ENCODE measurements around the gene SLC35F3. TPM values are rescaled to one million over a fixed set of nuclear protein-coding genes. Genes with fewer than 3 reads are reported as not detected.

The SLC35F3 gene
- polyA plus RNA-seq, 1 donor from 2014 or later = 13.9 TPM

DNA sequence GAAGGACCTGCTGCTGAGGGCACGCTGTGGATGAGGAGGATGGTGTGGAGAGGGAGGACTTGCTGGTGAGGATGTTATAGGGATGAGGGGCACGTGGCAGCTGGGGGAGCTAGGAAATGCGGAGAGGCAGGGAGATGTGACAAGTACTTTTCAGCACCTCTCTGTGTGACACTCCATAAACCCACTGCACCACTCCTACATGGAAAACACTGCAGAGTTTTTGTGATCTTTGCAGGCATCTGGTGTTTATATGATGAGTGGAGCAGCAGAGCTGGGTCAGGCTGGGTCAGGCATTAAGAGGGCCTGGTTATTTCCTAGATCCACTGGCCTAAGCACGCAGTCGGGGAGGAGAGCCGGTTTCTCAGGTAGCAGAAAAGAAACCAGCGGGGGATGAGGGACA, 301.5 kb downstream of the SLC35F3 start:
- Histone ChIP-seq H3K79me2 (replicated peaks; ENCODE audit: insufficient read depth, low read length) (no peaks in the 10 kb centered on the region), H3K36me3 (ENCODE audit: insufficient read depth, low read length) (no peaks in the 10 kb centered on the region), H3K27me3 (ENCODE audit: insufficient read depth, low read depth, low read length) (no peaks in the 10 kb centered on the region), H2AFZ (ENCODE audit: low read depth, low read length) (no peak overlapping the region), H3K9me3 (ENCODE audit: low read length) (no peaks in the 10 kb centered on the region), H3K4me2 (ENCODE audit: low read length) (no peak overlapping the region), H3F3A (ENCODE audit: insufficient read depth, low read length, poor library complexity, severe bottlenecking) (no peaks in the 10 kb centered on the region), H3K9ac (ENCODE audit: low read length) (no peak overlapping the region), H3K27ac (ENCODE audit: low read length) (no peak overlapping the region), H3K4me3 (ENCODE audit: low read length) (no peak overlapping the region), H3K9me2 (ENCODE audit: insufficient read depth, low read length) (no peaks in the 10 kb centered on the region), H4K20me1 (ENCODE audit: insufficient read depth) (no peaks in the 10 kb centered on the region)
- TF ChIP-seq, protein P1, sequence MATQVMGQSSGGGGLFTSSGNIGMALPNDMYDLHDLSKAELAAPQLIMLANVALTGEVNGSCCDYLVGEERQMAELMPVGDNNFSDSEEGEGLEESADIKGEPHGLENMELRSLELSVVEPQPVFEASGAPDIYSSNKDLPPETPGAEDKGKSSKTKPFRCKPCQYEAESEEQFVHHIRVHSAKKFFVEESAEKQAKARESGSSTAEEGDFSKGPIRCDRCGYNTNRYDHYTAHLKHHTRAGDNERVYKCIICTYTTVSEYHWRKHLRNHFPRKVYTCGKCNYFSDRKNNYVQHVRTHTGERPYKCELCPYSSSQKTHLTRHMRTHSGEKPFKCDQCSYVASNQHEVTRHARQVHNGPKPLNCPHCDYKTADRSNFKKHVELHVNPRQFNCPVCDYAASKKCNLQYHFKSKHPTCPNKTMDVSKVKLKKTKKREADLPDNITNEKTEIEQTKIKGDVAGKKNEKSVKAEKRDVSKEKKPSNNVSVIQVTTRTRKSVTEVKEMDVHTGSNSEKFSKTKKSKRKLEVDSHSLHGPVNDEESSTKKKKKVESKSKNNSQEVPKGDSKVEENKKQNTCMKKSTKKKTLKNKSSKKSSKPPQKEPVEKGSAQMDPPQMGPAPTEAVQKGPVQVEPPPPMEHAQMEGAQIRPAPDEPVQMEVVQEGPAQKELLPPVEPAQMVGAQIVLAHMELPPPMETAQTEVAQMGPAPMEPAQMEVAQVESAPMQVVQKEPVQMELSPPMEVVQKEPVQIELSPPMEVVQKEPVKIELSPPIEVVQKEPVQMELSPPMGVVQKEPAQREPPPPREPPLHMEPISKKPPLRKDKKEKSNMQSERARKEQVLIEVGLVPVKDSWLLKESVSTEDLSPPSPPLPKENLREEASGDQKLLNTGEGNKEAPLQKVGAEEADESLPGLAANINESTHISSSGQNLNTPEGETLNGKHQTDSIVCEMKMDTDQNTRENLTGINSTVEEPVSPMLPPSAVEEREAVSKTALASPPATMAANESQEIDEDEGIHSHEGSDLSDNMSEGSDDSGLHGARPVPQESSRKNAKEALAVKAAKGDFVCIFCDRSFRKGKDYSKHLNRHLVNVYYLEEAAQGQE (IDR thresholded peaks at IDR 0.05; ENCODE audit: borderline replicate concordance) = no peak
- no peak for TF ChIP-seq MXI1 (conservative IDR thresholded peaks at IDR 0.05; ENCODE audit: poor library complexity, severe bottlenecking)
- no peak for TF ChIP-seq POLR2AphosphoS5 (IDR thresholded peaks at IDR 0.05)
- no peak for TF ChIP-seq RAD21 (conservative IDR thresholded peaks at IDR 0.05)
- TF ChIP-seq, protein P2, sequence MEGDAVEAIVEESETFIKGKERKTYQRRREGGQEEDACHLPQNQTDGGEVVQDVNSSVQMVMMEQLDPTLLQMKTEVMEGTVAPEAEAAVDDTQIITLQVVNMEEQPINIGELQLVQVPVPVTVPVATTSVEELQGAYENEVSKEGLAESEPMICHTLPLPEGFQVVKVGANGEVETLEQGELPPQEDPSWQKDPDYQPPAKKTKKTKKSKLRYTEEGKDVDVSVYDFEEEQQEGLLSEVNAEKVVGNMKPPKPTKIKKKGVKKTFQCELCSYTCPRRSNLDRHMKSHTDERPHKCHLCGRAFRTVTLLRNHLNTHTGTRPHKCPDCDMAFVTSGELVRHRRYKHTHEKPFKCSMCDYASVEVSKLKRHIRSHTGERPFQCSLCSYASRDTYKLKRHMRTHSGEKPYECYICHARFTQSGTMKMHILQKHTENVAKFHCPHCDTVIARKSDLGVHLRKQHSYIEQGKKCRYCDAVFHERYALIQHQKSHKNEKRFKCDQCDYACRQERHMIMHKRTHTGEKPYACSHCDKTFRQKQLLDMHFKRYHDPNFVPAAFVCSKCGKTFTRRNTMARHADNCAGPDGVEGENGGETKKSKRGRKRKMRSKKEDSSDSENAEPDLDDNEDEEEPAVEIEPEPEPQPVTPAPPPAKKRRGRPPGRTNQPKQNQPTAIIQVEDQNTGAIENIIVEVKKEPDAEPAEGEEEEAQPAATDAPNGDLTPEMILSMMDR (IDR thresholded peaks at IDR 0.05; ENCODE audit: poor library complexity, severe bottlenecking) = no peak
- no peak for TF ChIP-seq SMC3 (conservative IDR thresholded peaks at IDR 0.05; ENCODE audit: poor library complexity)
- no peak for TF ChIP-seq EP300 (conservative IDR thresholded peaks at IDR 0.05; ENCODE audit: poor library complexity, severe bottlenecking)

DNA sequence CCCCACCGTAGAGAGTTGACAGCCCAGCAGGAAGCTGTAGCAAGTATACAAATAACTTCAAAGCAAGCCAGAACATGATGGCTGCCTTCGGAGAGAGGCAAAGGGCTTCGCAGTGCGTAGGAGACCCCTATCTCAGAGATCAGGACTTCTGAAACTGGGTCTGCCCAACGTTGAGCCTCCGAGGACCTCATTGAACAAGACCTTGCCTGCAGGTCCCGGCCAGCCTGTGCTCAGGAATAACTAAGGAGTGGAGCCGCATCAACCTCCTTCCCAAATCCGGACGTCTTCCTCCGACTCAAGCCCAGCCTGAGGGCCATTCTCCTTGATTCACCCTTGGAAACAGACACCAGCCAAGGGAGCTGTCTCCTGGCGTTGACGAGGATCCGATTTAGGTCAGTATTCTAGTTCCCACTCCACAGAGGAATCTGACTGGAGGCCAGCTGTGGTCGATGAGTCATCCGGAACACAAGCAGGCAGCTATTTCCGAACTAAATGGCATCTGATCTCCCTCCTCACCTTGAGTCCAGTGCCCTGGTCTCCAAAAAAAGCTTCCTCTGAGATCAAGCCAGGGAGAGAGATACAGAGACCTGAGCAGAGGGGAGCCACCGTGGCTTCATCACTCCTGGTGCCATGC, 302.3 kb downstream of the SLC35F3 start:
- H3K79me2 ChIP-seq (replicated peaks; ENCODE audit: insufficient read depth, low read length) = no peaks in the 10 kb centered on the region
- no peaks in the 10 kb centered on the region for H3K36me3 ChIP-seq (ENCODE audit: insufficient read depth, low read length)
- TF ChIP-seq SMC3 (conservative IDR thresholded peaks at IDR 0.05; ENCODE audit: poor library complexity) (no peak), MXI1 (conservative IDR thresholded peaks at IDR 0.05; ENCODE audit: poor library complexity, severe bottlenecking) (no peak), TAF1 (IDR thresholded peaks at IDR 0.05; ENCODE audit: low read depth) (no peak), RAD21 (conservative IDR thresholded peaks at IDR 0.05) (no peak), POLR2AphosphoS5 (IDR thresholded peaks at IDR 0.05) (no peak), EZH2 (IDR thresholded peaks at IDR 0.05; ENCODE audit: borderline replicate concordance, insufficient read depth, low read length, poor library complexity, severe bottlenecking) (no peak), EP300 (conservative IDR thresholded peaks at IDR 0.05; ENCODE audit: poor library complexity, severe bottlenecking) (no peak)
- TF ChIP-seq, protein P2 (IDR thresholded peaks at IDR 0.05; ENCODE audit: poor library complexity, severe bottlenecking) = no peak
- TF ChIP-seq, protein P1 (IDR thresholded peaks at IDR 0.05; ENCODE audit: borderline replicate concordance) = no peak
- no peaks in the 10 kb centered on the region for H3K27me3 ChIP-seq (ENCODE audit: insufficient read depth, low read depth, low read length)
- no peaks in the 10 kb centered on the region for H3F3A ChIP-seq (ENCODE audit: insufficient read depth, low read length, poor library complexity, severe bottlenecking)
- H3K4me2 ChIP-seq (ENCODE audit: low read length) = no peak overlapping the region
- H3K9me3 ChIP-seq (ENCODE audit: low read length) = no peaks in the 10 kb centered on the region
- no peaks in the 10 kb centered on the region for H3K9me2 ChIP-seq (ENCODE audit: insufficient read depth, low read length)
- no peak overlapping the region for H3K4me3 ChIP-seq (ENCODE audit: low read length)
- no peak overlapping the region for H2AFZ ChIP-seq (ENCODE audit: low read depth, low read length)
- H3K9ac ChIP-seq (ENCODE audit: low read length) = no peak overlapping the region
- H4K20me1 ChIP-seq (ENCODE audit: insufficient read depth) = no peaks in the 10 kb centered on the region
- no peak overlapping the region for H3K27ac ChIP-seq (ENCODE audit: low read length)
